ENCODE data around the gene POPDC3.

DNA sequence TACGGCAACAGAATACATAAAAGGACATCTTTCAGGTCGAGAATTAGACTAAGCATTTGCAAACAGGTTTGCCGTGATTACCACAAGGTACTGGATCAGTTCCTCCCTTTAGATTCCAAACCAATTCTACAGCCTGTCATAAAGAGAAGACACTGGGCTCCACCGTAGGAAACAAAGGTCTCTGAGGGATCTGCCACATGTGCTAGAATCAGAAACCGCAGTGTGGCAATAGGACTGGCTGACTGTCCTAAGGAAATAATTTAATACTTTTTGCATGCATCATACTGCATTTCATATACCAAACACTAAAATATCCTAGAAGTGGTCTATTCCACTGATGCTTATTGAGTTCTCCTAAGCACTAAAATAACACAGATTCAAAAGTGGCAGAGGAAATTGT is 59.2 kb downstream of the POPDC3 start:
- TF ChIP-seq, protein P1, sequence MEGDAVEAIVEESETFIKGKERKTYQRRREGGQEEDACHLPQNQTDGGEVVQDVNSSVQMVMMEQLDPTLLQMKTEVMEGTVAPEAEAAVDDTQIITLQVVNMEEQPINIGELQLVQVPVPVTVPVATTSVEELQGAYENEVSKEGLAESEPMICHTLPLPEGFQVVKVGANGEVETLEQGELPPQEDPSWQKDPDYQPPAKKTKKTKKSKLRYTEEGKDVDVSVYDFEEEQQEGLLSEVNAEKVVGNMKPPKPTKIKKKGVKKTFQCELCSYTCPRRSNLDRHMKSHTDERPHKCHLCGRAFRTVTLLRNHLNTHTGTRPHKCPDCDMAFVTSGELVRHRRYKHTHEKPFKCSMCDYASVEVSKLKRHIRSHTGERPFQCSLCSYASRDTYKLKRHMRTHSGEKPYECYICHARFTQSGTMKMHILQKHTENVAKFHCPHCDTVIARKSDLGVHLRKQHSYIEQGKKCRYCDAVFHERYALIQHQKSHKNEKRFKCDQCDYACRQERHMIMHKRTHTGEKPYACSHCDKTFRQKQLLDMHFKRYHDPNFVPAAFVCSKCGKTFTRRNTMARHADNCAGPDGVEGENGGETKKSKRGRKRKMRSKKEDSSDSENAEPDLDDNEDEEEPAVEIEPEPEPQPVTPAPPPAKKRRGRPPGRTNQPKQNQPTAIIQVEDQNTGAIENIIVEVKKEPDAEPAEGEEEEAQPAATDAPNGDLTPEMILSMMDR (IDR thresholded peaks at IDR 0.05) = no peak
- TF ChIP-seq EZH2 (IDR thresholded peaks at IDR 0.05) = no peak

Measured in neural progenitor cell (in vitro differentiated cells).